OCI-LY1 (cell line): ENCODE measurements around the gene RAD51B.

Experiments used
- H2AFZ ChIP-seq: fragments of 200-600 bp; sonication (generic), shearing (Covaris generic); 2 replicates; pipeline ENCODE4 v1.6.0; 2014; ENCODE audit warnings: antibody characterized with exemption, mild to moderate bottlenecking, low read length
- H3F3A ChIP-seq: fragments of 200-600 bp; sonication (generic), shearing (Covaris generic); 2 replicates; pipeline ENCODE4 v1.6.0; 2014; ENCODE audit warnings: mild to moderate bottlenecking, antibody characterized with exemption, low read length, moderate library complexity; ENCODE audit not compliant: insufficient read depth
- H3K27ac ChIP-seq: fragments of 200-600 bp; sonication (generic); 2 replicates; pipeline ENCODE4 v1.5.1; 2014; ENCODE audit warnings: low read length, mixed run types, mild to moderate bottlenecking, low read depth; ENCODE audit not compliant: poor library complexity, severe bottlenecking
- H3K27me3 ChIP-seq: fragments of 200-600 bp; sonication (generic); 2 replicates; pipeline ENCODE4 v1.6.0; 2014; ENCODE audit warnings: antibody characterized with exemption, mild to moderate bottlenecking, low read length, moderate library complexity; ENCODE audit not compliant: insufficient read depth
- H3K36me3 ChIP-seq: fragments of 200-600 bp; sonication (generic); 2 replicates; pipeline ENCODE4 v1.6.1; 2014; ENCODE audit warnings: mild to moderate bottlenecking, antibody characterized with exemption, low read length, moderate library complexity, mixed read lengths; ENCODE audit not compliant: insufficient read depth
- H3K4me1 ChIP-seq: fragments of 200-600 bp; sonication (generic); 2 replicates; pipeline ENCODE4 v1.5.1; 2014; ENCODE audit warnings: mild to moderate bottlenecking, low read length, moderate library complexity; ENCODE audit not compliant: insufficient read depth, severe bottlenecking
- H3K4me2 ChIP-seq: fragments of 200-600 bp; sonication (generic), shearing (Covaris generic); 2 replicates; pipeline ENCODE4 v1.6.1; 2014; ENCODE audit warnings: low read length
- H3K4me3 ChIP-seq: fragments of 200-600 bp; sonication (generic); 2 replicates; pipeline ENCODE4 v1.5.1; 2014; ENCODE audit warnings: low read length, low read depth, mild to moderate bottlenecking, mixed read lengths; ENCODE audit not compliant: poor library complexity, severe bottlenecking
- H3K79me2 ChIP-seq: fragments of 200-600 bp; shearing (Covaris generic); 2 replicates; pipeline ENCODE4 v1.6.1; 2016; ENCODE audit warnings: mixed run types, low read length, mixed read lengths; ENCODE audit not compliant: insufficient read depth
- H3K9ac ChIP-seq: fragments of 200-600 bp; sonication (generic), shearing (Covaris generic); 2 replicates; pipeline ENCODE4 v1.6.1; 2014; ENCODE audit warnings: mild to moderate bottlenecking, low read length, mixed read lengths
- H3K9me2 ChIP-seq: fragments of 200-600 bp; sonication (generic), shearing (Covaris generic); 2 replicates; pipeline ENCODE4 v1.6.1; 2014; ENCODE audit warnings: low read depth, mild to moderate bottlenecking, low read length, mixed read lengths
- H3K9me3 ChIP-seq: fragments of 200-600 bp; shearing (Covaris generic); 2 replicates; pipeline ENCODE4 v1.6.1; 2014; ENCODE audit warnings: low read length, mixed read lengths
- H4K20me1 ChIP-seq: fragments of 200-600 bp; sonication (generic), shearing (Covaris generic); 2 replicates; pipeline ENCODE4 v1.6.0; 2016; ENCODE audit warnings: mild to moderate bottlenecking, low read length; ENCODE audit not compliant: insufficient read depth
- CTCF ChIP-seq: fragments of 200-600 bp; sonication (generic), shearing (Covaris generic); IDR thresholded peaks from 2 replicates; pipeline ENCODE4 v1.5.1; 2017; ENCODE audit warnings: mild to moderate bottlenecking, antibody characterized with exemption, low read length, moderate library complexity, mixed read lengths
- EZH2 ChIP-seq: fragments of 200-600 bp; sonication (generic), shearing (Covaris generic); IDR thresholded peaks from 2 replicates; pipeline ENCODE4 v1.8.0; 2017; ENCODE audit warnings: borderline replicate concordance, mixed run types, mild to moderate bottlenecking, antibody characterized with exemption, low read length, moderate library complexity, mixed read lengths

RAD51B gene

GRCh38 chr14:68034896-68035295 lies 215.3 kb downstream of the RAD51B start:
- TF ChIP-seq EZH2: no peak
- TF ChIP-seq CTCF: no peak
- H3K9me2 ChIP-seq: no peaks in the 10 kb centered on the region
- no peaks in the 10 kb centered on the region for H3K27me3 ChIP-seq
- H3K4me2 ChIP-seq: no peak overlapping the region
- no peak overlapping the region for H2AFZ ChIP-seq
- no peaks in the 10 kb centered on the region for H4K20me1 ChIP-seq
- H3K4me3 ChIP-seq: no peak overlapping the region
- no peaks in the 10 kb centered on the region for H3K79me2 ChIP-seq
- H3K9me3 ChIP-seq: no peaks in the 10 kb centered on the region; the same call in 1 of the 2 replicates
- H3K4me1 ChIP-seq: no peaks in the 10 kb centered on the region
- H3K9ac ChIP-seq: no peak overlapping the region
- no peak overlapping the region for H3K27ac ChIP-seq
- H3F3A ChIP-seq: no peaks in the 10 kb centered on the region
- H3K36me3 ChIP-seq: no peaks in the 10 kb centered on the region

GRCh38 chr14:68036202-68036601 lies 216.6 kb downstream of the RAD51B start:
- Histone ChIP-seq H3K4me2 (no peak overlapping the region), H3K79me2 (no peaks in the 10 kb centered on the region), H3K4me1 (no peaks in the 10 kb centered on the region), H2AFZ (no peak overlapping the region), H3K9me3 (no peaks in the 10 kb centered on the region), H3K36me3 (no peaks in the 10 kb centered on the region), H3F3A (no peaks in the 10 kb centered on the region), H3K27me3 (no peaks in the 10 kb centered on the region), H4K20me1 (no peaks in the 10 kb centered on the region), H3K9me2 (no peaks in the 10 kb centered on the region), H3K4me3 (no peak overlapping the region), H3K27ac (no peak overlapping the region), H3K9ac (no peak overlapping the region)
- TF ChIP-seq EZH2 (no peak), CTCF (no peak)

- Histone ChIP-seq H4K20me1 (no peaks in the 10 kb centered on the region), H3K9ac (no peak overlapping the region), H3K79me2 (no peaks in the 10 kb centered on the region), H3K4me3 (no peak overlapping the region), H2AFZ (no peak overlapping the region), H3K27ac (no peak overlapping the region), H3K36me3 (no peaks in the 10 kb centered on the region), H3K27me3 (no peaks in the 10 kb centered on the region), H3K4me1 (no peaks in the 10 kb centered on the region), H3K9me2 (no peaks in the 10 kb centered on the region), H3K4me2 (no peak overlapping the region), H3K9me3 (no peaks in the 10 kb centered on the region), H3F3A (no peaks in the 10 kb centered on the region)
- TF ChIP-seq CTCF (no peak), EZH2 (no peak)
Observed at GRCh38 chr14:68039593-68039992, 220.0 kb downstream of the RAD51B start.
